NCI-H82 treated with DMSO at 0.1 percent for 48 hours (cell line): Measurements from ENCODE around the gene CD300E.
"Not testable (repeated sequence)": the region's sequence is repeated elsewhere in the genome, so short reads cannot be mapped to it uniquely, and the experiment has no call there.

Source experiments
- DNase-seq: peaks from one replicate; lab custom pipeline; 2025; ENCODE audit not compliant: unreplicated experiment; lab: John Stamatoyannopoulos, UW

Gene CD300E

DNA sequence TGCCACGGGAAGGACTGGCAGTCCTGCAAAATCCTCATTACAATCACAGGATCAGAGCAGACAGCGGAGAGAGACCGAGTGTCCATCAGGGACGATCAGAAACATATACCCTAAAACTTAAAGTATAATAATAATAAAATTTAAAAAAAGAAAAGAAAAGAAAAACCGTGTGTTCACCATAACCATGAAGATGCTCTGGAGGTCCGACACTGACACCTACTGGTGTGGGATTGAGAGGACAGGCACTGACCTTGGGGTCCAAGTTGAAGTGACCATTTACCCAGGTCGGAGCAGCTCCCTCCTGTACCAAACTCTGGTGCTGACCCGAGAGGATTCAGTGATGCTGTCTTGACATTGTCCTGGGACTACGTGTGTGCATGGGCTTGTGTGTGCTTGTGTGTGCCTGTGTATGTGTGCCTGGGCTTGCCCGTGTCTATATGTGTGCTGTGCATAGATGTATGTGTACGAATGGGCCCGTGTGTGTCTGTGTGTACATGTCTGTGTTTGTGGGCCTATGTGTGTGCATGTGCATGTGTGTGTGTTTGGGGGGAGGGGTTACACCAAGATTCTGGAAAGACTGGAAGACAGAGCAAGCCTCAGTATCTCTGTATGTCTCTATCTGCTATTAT, 21.5 kb downstream of the CD300E start:
- DNase-seq: no peak

DNA sequence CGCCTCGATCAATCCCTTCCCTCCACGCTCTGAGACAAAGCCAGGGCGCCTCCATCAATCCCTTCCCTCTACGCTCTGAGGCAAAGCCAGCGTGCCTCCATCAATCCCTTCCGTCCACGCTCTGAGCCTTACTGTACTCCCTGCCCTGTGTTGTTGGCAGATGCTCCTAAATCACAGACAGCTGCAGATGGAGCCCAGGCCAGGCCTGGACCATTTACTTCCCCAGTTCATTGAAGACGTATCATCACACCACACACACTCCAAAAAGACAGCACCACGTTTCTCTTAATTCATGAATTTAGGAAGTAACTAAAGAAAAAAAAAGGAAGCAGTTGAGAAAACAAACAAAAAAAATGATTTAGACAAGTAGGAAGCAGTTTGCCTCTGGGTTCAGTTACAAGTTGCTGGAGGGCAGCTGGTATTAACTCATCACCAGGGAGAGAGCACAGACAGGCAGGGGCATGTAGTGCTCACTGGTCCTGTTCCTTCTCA, 24.0 kb downstream of the CD300E start:
- no peak for DNase-seq

DNA sequence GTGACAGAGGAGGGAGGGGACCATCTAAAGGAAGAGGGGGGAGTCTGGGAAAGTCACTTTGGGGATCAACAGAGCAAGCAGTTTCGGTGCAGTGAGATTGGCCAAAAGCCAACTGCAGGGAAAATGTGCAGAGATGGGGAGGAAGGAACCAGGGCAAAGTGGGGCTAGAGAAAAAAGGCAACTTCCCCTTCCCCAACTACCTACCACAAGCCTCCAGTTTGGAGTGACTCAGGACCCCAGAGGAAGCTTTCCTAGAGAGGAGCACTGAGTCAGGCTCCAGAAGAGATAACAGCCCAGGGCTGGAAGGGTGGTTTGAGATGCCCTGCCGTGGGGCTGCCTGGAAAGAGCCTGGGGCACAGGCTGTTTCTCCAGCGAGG, 24.5 kb downstream of the CD300E start:
- DNase-seq: no peak

DNA sequence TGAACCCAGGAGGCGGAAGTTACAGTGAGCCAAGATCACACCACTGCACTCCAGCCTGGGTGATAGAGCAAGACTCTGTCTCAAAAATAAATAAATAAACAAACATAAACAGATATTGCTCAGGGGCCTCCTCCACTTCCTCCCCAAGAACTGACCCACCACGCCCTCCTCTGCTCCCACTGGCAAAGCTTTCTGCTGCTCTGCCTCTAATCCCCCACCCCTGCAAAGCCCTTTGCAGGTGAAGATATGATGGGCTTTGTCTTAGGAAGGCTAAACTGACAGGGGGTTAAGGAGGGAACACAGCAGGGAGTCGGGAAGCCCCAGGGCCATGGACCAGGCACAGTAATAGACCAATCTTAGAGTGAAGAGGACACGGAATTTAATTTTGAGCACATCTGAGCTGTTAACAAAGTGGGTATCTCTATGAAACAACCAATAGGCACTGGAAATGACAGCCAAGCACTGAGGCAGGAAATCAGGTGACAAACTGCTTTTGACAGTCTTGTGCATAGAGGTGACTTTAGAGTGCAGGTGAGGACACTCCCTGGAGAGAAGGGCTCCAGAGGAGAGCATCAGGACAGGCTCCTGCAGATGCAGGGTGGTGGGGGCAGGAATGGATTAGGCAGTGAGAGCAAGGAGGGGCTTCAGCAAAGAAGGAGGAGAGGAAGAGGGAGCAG, 25.1 kb downstream of the CD300E start:
- DNase-seq: no peak

DNA sequence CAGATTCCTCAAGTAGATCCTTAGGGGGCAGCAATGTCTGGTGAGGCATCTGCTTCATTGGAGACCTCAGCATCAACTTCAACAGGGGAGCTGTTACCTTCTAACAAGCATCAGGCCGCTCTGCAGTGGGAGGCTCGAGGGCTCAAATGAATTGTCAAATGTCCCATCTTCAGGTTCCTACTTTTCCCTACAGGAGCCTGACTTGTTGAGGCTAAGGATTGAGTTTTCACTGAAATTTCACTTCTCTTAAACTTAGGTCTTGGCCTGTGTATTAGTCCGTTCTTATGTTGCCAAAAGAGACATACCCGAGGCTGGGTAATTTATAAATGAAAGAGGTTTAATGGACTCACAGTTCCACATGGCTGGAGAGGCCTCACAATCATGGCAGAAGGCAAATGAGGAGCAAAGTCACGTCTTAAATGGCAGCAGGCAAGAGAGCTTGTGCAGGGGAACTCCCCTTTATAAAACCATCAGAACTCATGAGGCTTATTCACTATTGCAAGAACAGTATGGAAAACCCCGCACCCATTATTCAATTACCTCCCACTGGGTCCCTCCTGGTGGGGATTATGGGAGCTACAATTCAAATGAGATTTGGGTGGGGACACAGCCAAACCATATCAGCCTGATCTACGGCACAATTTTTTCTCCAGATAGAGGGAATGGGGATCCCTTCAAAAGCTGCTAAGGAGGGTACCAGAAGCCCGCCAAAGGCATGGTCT, 26.3 kb downstream of the CD300E start:
- no peak for DNase-seq

DNA sequence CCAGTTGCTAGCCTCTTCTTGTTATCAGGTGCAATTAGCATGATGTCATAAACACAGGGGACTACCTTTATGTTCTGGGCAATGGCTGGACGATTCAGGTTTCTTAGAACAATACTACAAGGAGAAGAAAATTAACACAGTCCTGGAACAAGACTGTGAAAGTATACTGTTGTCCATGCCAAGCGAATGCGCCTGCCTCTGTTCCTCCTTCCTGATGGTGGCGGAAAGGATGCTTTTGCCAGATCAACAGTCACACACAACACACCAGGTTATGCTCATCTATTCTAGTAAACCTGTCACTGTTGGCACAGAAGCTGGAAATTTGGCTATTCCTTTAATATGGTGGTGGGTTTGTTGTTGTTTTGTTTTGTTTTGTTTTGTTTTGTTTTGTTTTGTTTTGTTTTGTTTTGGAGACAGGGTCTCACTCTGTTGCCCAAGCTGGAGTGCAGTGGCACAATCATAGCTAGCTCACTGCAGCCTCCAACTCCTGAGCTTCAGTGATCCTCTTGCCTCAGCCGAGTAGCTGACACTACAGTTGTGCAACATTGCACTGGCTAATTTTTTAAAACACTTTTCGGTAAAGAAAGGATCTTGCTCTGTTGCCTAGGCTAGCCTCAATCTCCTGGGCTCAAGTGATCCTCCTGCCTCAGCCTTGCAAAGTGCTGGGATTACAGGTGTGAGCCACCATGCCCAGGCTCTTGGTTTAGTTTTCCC, 28.3 kb downstream of the CD300E start:
- no peak for DNase-seq

DNA sequence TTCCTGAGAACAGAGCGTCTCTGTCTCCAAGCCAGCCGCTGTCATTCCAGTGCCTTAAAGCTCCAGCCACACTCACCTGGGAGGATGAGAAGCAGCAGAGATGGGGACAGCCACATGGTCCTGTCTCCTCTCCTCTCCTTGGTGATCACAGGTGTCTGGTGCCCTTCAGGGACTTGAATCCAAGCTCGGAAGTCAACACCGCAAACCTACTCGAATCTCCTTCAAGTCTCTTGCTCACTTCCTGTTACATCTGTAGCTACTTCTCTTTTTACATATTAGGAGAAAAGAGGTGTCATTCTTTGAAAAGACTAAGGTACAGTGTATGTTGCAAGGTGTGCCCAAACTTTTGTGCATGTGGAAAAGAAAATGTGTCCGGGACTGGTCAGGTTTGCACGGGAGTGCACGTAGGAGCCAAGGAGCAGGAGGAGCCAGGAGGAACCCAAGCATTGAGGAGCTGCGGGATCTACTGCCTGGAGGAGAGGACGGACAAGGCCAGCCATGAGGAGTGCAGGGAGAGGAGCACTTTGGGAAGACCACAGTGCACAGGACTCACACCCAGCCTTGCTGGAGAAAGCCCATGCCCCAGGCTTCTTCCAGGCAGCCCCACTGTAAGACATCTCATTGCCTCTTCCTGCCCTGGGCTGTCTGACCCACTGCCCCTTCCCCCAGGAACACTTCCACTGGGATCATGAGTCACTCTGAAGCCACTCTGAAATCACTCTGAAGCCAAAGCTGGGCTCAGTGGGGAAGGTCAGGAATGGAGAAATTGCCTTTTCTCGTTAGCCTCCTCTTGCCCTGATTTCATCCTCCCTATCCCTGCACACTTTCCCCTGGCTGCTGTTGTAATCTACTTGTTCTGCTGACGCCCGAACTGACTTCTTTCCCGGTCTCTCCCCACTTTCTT, 31.2 kb downstream of the CD300E start, which contains the start of gene CD300LD:
Gene CD300LD, minus strand, starts transcription at position 197 of the 904 bp plus-strand sequence. Its CDS starts 81 bp downstream, at position 116.
- DNase-seq: no peak

DNA sequence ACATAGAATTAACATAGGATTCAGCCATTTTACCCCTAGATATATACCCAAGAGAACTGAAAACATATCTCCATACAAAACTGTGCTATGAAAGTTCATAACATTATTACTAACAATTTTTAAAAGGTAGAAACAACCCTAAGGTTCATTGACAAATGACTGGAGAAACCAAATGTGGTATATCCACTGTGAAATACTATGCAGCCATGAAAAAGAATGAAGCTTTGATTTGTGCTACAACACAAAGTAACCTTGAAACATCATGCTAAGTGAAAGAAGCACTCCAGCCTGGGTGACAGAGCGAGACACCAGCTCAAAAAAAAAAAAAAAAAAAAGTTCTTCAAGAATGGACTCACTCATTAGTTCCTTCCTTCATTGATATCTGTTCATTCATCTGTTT, 32.0 kb downstream of the CD300E start:
- no peak for DNase-seq

DNA sequence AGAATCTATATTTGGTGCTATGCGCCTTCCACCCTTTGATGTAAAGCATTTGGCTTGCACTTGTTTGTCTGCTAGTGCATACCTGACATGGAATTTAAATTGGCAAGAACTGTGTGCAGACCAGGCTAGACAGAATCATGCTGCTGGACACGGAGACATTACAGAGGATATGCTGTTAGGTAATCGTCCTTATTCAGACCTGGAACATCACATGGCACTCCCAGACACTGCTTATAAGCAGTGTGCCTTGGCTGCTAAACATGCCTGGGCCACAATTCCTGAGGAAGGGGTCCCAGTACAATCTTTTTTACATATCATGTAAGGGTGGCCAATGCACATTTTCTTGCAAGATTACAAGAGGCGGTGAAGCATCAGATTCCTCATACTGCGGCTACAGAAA, 37.8 kb downstream of the CD300E start:
- no peak for DNase-seq

DNA sequence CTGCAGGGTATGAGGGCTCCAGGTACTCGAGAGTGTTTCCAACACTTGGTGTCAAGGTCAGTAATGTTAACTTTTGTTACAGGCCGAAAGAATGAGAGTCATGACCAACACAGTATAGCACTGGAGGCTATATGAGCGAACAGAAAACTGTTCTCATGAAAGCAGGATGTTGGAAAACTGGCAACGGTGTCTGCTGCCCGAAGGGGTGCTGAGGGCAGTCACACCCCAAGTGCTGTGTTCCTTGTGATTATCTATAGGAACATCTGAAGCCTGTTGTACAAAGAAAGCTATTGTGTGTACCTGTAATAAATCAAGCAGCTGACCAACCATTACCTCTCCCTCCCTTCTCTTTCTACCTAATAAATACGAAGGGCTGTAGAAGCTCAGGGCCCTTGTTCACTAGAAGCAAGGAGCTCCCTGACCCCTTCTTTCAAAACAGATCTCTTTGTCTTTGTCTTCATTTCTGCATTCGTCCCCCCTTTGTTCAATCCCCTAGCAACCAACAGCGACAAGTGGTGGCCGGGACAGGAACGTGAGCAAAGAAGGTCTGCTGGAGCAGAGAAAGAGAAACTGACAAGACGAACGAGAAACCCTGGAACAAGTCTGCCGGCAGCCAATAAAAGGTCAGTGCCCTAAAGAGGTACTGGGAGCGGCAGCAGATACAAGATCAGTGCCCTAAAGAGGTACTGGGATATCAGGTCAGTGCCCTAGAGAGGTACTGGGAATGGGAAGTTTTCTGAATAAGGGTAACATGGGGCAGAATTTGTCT, 39.1 kb downstream of the CD300E start:
- no peak for DNase-seq

DNA sequence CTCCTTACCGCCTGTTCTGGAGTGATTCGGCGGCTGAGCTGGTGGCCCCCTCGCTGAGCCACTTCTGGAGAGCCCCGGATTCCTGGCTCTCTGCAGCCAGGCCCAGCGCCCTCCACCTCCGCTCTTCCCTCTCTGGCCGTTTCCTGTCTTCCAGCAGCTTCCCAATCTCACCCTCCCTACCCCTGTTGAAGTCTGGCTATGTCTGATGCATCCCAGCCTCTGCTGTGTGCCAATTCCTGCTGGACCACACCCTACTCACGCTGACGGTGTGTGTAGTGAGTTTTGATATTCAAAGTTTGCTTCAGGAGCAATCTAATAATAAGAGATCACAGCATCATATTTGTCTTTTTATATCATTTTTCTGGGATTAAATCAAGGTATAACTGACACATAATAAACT, 40.9 kb downstream of the CD300E start:
- no peak for DNase-seq

DNA sequence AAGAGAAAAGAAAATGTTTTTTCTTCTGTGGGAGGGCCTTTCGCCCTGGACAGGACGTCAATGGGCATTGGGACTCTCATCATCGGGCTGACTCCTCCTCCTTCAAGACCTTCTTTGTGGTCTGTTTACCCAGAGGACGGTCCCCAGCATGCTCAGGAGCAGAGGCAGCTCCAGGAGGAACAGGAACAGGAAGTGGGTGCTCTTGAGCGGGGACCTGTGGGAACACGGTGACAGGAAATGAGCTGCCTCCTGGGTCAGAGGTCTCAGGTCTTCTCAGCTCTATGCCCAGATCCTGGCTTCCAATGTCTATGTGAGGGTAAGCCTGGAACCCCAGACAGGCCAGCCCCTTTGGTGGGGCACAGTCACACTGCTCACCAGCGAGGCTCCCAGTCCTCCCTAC, 43.6 kb downstream of the CD300E start:
- DNase-seq: no peak

DNA sequence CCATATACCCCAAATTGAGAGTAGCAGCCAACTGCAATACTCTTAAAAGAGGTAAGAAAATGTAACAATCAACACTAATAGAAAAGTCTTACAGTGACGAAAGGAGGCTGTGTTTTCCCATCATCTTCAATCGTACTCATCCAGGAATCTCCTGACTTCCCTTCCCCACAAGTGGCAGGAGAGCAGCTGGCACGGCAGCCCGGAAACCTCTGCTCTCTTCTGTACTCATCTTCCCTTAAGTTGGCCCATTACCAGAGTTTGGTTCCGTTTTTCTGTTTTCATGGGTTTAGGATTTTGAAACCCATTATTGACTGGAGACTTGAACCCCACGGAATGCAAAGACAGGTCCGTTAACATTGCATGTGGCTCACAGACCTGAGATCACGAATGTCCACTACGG, 44.6 kb downstream of the CD300E start:
- DNase-seq: no peak

DNA sequence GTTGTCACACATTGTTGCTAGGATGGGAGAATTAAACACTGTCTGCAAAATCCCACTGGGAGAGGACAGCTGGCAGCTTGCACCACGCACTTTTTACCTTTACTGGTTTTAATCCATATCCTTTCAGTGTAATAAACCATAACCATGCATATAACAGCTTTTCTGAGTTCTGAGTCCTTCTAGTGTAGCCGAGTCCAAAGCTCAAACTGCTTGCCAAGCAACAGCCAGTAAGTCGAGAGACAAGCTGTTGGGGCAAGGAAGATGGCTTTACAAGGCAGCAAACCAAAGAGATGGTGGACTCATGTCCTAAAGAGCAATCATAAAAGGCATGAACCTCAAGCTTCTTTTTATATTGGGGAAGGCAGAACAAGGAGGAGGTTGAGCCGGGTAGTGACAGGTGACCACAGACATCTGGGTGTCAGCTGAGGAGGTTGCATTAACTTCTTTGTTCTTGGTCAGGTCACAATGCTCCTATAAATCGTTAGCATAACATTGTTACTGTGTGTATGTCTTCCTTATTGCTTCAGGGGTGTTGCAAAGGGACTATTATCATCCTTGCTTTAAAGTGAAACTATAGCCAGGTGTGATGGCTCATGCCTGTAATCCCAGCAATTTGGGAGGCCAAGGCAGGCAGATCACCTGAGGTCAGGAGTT, 48.9 kb downstream of the CD300E start:
- no peak for DNase-seq

DNA sequence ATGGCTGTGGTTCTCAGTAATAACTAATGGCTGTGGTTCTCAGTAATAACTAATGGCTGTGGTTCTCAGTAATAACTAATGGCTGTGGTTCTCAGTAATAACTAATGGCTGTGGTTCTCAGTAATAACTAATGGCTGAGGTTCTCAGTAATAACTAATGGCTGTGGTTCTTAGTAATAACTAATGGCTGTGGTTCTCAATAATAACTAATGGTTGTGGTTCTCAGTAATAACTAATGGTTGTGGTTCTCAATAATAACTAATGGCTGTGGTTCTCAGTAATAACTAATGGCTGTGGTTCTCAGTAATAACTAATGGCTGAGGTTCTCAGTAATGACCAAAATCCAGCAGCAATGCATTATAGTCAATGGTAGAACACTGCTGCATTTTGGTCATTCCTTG, 49.9 kb downstream of the CD300E start:
- DNase-seq: not testable (repeated sequence)

DNA sequence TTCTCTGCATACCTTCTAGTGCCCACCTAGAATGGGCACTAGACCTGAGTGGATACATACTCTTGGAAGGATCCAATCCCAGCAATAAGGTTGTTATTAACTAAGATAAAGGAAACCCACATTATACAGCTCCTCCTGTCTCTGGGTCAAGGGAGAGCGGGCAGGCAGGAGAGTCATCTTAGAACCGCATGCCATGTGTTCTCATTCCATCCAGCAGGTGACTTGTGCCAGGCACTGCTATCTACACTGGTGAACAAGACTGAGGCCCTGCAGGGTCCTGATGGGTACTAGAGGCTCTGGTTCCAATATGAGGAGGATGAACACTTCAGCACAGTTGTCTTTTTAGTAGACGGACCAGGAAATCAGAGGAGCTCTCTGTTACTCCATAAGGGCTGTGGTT, 50.4 kb downstream of the CD300E start:
- no peak for DNase-seq

DNA sequence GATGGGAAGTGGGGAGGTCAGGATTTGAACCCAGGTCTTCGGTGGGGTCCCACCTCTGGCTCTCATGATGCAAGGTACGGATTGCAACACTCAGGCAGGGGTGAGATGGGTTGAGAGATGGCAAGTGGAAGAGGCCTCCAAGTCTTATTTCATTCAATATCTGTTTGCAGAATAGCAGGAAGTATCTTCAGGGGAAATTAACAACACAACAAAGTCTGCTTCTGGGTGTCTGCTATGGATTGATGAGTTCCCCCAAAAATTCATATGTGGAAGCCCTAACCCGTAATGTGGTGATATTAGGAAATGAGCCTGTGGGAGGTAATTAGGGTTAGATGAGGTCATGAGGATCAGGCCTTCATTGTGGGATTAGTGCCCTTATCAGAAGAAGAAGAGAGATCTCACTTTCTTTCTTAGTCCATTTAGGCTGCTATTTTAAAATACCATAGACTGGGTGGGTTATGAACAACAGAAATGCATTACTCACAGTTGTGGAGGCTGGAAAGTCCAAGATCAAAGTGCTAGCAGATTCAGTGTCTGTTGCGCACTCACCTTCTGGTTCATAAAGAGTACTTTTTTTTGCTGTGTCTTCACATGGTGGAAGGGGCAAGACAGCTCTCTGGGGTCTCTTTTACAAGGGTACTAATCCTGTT, 51.8 kb downstream of the CD300E start:
- DNase-seq: no peak
